GM18517 (cell line): Measurements from ENCODE around the gene ZSCAN23.
A peak's percentile ranks its signal among the peaks of the same experiment; 100 is the strongest.

ENCODE experiments used
- ATAC-seq: cut with Tn5 transposase; IDR thresholded peaks from one replicate; pipeline ENCODE4 v1.9.1; 2021; ENCODE audit warnings: mild to moderate bottlenecking, moderate library complexity; ENCODE audit not compliant: unreplicated experiment

Gene ZSCAN23

GRCh38 chr6:28383235-28384142 is 59.8 kb downstream of the ZSCAN23 start:
- peak; percentile 80 for ATAC-seq
